ENCODE results near the gene COQ5.

COQ5 gene

GRCh38 chr12:120534703-120535655 is 6.0 kb upstream of the COQ5 start (continued):
- 0 out of 2 replicates have a peak, but pooled peaks have one; percentile 16 for TF ChIP-seq ZNF184 (tag by site-specific recombination; IDR thresholded peaks at IDR 0.05)
- 0 out of 2 replicates have a peak, but pooled peaks have one; percentile 1 for TF ChIP-seq ZBTB11 (tag by site-specific recombination; conservative IDR thresholded peaks at IDR 0.05; ENCODE audit: low read depth)
- TF ChIP-seq PRDM10 (tag by site-specific recombination; IDR thresholded peaks at IDR 0.05) = peak; percentile 46
- no peak for TF ChIP-seq ZNF76 (tag by site-specific recombination; IDR thresholded peaks at IDR 0.05; ENCODE audit: borderline replicate concordance, low read depth)
- TF ChIP-seq ZBTB17 (tag by site-specific recombination; IDR thresholded peaks at IDR 0.05) = peak; percentile 84
- no peak for TF ChIP-seq KLF17 (tag by site-specific recombination; IDR thresholded peaks at IDR 0.05)
- no peak for TF ChIP-seq ZNF791 (tag by site-specific recombination; IDR thresholded peaks at IDR 0.05)
- TF ChIP-seq PATZ1 (tag by site-specific recombination; IDR thresholded peaks at IDR 0.05) = peak; percentile 74
- TF ChIP-seq MZF1 (tag by site-specific recombination; IDR thresholded peaks at IDR 0.05; ENCODE audit: borderline replicate concordance) = no peak
- no peak for TF ChIP-seq ZNF274 (IDR thresholded peaks at IDR 0.05; ENCODE audit: low read length)
- no peak for TF ChIP-seq ZNF274 (tag by site-specific recombination; IDR thresholded peaks at IDR 0.05; ENCODE audit: borderline replicate concordance)
- TF ChIP-seq ZNF449 (tag by site-specific recombination; IDR thresholded peaks at IDR 0.05) = no peak
